HL-60 (cell line): Measurements from ENCODE around the gene MAST2.

Source experiments
- DNase-seq, 2 experiments: peaks; one replicate each; pipeline ENCODE4 v3.0.0-alpha.2; 2010 to 2020; ENCODE audit warnings: low read depth in 1 of 2, low spot score in 1 of 2
- H3K27ac ChIP-seq: fragments of 250-450 bp; sonication (Bioruptor Pico); replicated peaks from 2 replicates; pipeline ENCODE4 v1.5.1; 2020; ENCODE audit warnings: mild to moderate bottlenecking, moderate library complexity
- H3K27me3 ChIP-seq: fragments of 250-450 bp; sonication (Bioruptor Pico); 2 replicates; pipeline ENCODE4 v1.5.1; 2021; ENCODE audit warnings: mild to moderate bottlenecking, moderate library complexity; ENCODE audit not compliant: insufficient read depth, poor library complexity, severe bottlenecking
- H3K4me3 ChIP-seq: replicated peaks from 2 replicates; pipeline ENCODE4 v1.5.1; 2011; ENCODE audit warnings: mild to moderate bottlenecking, control low read depth, low read length; ENCODE audit not compliant: insufficient read depth
- GABPA ChIP-seq: IDR thresholded peaks from 2 replicates; pipeline ENCODE4 v1.6.1; 2012; ENCODE audit warnings: low read depth
- POLR2AphosphoS5 ChIP-seq: IDR thresholded peaks from 2 replicates; pipeline ENCODE4 v1.6.1; 2012; ENCODE audit warnings: low read depth
- REST ChIP-seq: IDR thresholded peaks from 2 replicates; pipeline ENCODE4 v1.6.1; 2012; ENCODE audit warnings: low read depth; ENCODE audit not compliant: insufficient replicate concordance
- SPI1 ChIP-seq: IDR thresholded peaks from 2 replicates; pipeline ENCODE4 v1.6.1; 2012; ENCODE audit warnings: low read depth, mild to moderate bottlenecking, borderline replicate concordance
- TF ChIP-seq, protein P1 (sequence below): IDR thresholded peaks from one replicate; pipeline ENCODE4 v1.5.1; 2011; ENCODE audit warnings: low read length, control low read depth, inconsistent platforms; ENCODE audit not compliant: insufficient read depth

Gene MAST2

DNA sequence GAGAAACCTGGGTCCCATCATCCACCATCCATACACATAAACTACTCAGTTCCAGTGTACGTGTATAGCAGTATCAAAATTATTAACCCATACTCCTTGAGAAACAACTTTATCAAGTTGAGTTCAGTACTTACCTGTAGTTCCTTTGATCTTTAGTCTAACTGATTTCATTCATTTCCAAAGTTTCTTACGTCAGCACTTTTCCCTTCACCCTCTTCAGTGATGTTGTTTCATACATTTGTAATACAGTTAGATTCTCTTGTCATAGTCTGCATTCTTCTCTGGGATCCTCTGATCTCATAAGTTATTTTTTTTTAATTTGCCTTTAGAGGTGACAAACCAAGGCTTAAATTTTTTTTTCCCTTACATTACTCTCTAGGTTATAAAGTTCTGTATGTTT lies 185.8 kb downstream of the MAST2 start:
- no peaks in the 10 kb centered on the region for H3K27me3 ChIP-seq
- H3K27ac ChIP-seq, result no peak overlapping the region
- no peak for TF ChIP-seq REST
- TF ChIP-seq, protein P1, sequence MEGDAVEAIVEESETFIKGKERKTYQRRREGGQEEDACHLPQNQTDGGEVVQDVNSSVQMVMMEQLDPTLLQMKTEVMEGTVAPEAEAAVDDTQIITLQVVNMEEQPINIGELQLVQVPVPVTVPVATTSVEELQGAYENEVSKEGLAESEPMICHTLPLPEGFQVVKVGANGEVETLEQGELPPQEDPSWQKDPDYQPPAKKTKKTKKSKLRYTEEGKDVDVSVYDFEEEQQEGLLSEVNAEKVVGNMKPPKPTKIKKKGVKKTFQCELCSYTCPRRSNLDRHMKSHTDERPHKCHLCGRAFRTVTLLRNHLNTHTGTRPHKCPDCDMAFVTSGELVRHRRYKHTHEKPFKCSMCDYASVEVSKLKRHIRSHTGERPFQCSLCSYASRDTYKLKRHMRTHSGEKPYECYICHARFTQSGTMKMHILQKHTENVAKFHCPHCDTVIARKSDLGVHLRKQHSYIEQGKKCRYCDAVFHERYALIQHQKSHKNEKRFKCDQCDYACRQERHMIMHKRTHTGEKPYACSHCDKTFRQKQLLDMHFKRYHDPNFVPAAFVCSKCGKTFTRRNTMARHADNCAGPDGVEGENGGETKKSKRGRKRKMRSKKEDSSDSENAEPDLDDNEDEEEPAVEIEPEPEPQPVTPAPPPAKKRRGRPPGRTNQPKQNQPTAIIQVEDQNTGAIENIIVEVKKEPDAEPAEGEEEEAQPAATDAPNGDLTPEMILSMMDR, result no peak
- no peak for TF ChIP-seq POLR2AphosphoS5
- TF ChIP-seq SPI1, result no peak
- no peak for TF ChIP-seq GABPA
- DNase-seq, result no peak
- no peak overlapping the region for H3K4me3 ChIP-seq

GRCh38 chr1:45994423-45994822 lies 191.0 kb downstream of the MAST2 start:
- no peak for TF ChIP-seq REST
- TF ChIP-seq, protein P1, result no peak
- no peak for TF ChIP-seq GABPA
- no peak for TF ChIP-seq SPI1
- no peak for TF ChIP-seq POLR2AphosphoS5
- Histone ChIP-seq H3K27ac (no peak overlapping the region), H3K27me3 (no peaks in the 10 kb centered on the region), H3K4me3 (no peak overlapping the region)
- DNase-seq, result no peak

GRCh38 chr1:45995298-45995697 lies 191.9 kb downstream of the MAST2 start:
- no peak for DNase-seq

More at GRCh38 chr1:45995298-45995697, 191.9 kb downstream of the MAST2 start:
- Histone ChIP-seq H3K27me3 (no peaks in the 10 kb centered on the region), H3K27ac (no peak overlapping the region), H3K4me3 (no peak overlapping the region)
- TF ChIP-seq POLR2AphosphoS5 (no peak), REST (no peak), SPI1 (no peak), GABPA (no peak)
- TF ChIP-seq, protein P1, result no peak
